ENCODE measurements around the gene DLX3. TPM values are rescaled to one million over a fixed set of nuclear protein-coding genes. Genes with fewer than 3 reads are reported as not detected.

Gene DLX3
- total RNA-seq, 2 experiments from 2014 or later = not detected

DNA sequence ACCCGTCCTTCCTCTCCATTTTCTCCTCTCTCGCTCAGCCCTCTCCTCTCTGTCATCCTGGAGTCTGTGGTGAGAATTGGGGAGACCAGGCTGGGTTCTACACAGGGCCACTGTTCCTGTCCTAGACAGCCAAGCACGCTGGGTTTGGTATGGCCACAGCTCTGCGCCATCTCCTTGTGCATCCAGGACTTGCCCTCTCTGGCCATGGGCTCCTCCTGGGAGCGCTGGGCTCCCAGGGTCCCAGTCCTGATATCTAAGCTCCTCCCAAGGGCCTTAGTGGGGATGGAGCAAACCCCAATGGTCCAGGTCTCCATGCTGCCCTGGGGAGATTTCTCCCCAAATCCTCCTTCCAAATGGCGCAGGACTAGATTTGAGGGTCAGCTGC, 33.7 kb upstream of the DLX3 start:
- intact Hi-C loops (cut with micrococcal nuclease; ENCODE audit: unreplicated experiment) = no loop called here
- no peak overlapping the region for H3K4me2 ChIP-seq (ENCODE audit: low read length)
- H3K9me3 ChIP-seq (ENCODE audit: low read length) = peaks cover 12% of the 10 kb centered on the region
- no peaks in the 10 kb centered on the region for H4K20me1 ChIP-seq (ENCODE audit: insufficient read depth, low read length)
- H3K79me2 ChIP-seq (ENCODE audit: insufficient read depth, low read depth, low read length) = no peaks in the 10 kb centered on the region
- H3K4me1 ChIP-seq (ENCODE audit: insufficient read depth, low read length, poor library complexity, severe bottlenecking) = peaks cover 4% of the 10 kb centered on the region
- H3K4me3 ChIP-seq (ENCODE audit: low read depth, low read length, poor library complexity, severe bottlenecking) = no peak overlapping the region
- H3K36me3 ChIP-seq (ENCODE audit: insufficient read depth, low read length) = no peaks in the 10 kb centered on the region
- no TSS peak for BruUV-seq (replicated peaks)
- no peak overlapping the region for H2AFZ ChIP-seq (ENCODE audit: low read length)
- no peaks in the 10 kb centered on the region for H3K9me2 ChIP-seq (ENCODE audit: insufficient read depth, low read length)
- no peak for DNase-seq (ENCODE audit: low spot score)
- CTCF ChIA-PET (ENCODE audit: unreplicated experiment) = interaction anchor here (1.3 kb wide), 1 partner anchor 58 kb away, joined by 3 read pairs; no protein-coding TSS in a partner anchor
- POLR2A ChIA-PET = no interaction called here
- TF ChIP-seq, protein P1, sequence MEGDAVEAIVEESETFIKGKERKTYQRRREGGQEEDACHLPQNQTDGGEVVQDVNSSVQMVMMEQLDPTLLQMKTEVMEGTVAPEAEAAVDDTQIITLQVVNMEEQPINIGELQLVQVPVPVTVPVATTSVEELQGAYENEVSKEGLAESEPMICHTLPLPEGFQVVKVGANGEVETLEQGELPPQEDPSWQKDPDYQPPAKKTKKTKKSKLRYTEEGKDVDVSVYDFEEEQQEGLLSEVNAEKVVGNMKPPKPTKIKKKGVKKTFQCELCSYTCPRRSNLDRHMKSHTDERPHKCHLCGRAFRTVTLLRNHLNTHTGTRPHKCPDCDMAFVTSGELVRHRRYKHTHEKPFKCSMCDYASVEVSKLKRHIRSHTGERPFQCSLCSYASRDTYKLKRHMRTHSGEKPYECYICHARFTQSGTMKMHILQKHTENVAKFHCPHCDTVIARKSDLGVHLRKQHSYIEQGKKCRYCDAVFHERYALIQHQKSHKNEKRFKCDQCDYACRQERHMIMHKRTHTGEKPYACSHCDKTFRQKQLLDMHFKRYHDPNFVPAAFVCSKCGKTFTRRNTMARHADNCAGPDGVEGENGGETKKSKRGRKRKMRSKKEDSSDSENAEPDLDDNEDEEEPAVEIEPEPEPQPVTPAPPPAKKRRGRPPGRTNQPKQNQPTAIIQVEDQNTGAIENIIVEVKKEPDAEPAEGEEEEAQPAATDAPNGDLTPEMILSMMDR (conservative IDR thresholded peaks at IDR 0.05; ENCODE audit: low read length) = no peak
- no peak for TF ChIP-seq EZH2phosphoT487 (IDR thresholded peaks at IDR 0.05; ENCODE audit: borderline replicate concordance, low read depth, low read length)
- no peak overlapping the region for H3K27ac ChIP-seq (ENCODE audit: low read depth, low read length, poor library complexity, severe bottlenecking)

DNA sequence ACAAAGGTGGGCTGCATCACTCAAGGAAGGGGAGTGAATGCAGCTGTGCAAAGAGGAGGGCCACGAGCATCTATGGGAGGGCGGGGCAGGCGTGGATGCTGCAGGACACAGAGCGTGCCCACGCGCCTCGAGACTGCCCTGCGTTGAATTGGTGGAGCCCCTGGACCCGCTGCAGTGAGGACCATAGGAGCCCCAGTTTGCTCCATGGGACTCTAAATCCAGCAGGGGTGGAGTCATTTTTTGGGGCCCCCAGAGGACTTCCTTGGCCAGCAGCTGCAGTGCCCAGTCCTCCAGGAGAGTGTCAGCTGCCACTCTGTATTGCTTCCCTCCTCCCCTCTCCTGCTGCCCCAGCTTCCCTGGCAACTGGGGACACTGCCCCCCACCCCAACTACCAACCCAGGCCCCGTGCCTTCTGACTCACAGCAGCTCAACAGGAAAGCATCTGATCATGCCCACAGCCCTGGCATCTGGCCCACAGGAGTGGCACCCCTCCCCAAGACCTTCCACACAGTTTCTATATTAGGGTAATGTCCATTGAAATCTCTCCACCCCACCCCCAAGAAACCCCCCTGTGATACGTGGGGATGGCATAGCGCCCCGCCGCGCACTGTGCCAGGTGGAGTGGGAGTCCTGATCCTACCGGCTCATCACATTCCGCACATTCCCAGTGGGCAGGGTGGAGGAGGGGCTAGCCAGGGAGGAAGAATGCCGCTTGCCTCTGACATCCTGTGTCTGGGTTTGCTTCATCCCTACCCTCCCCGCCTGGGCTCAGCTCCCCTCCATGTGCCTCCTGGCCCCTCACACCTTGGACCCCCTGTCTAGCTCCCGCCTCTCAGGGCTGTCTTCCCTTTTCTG, 33.1 kb upstream of the DLX3 start:
- H3K36me3 ChIP-seq (ENCODE audit: insufficient read depth, low read length) = no peaks in the 10 kb centered on the region
- no peaks in the 10 kb centered on the region for H3K9me2 ChIP-seq (ENCODE audit: insufficient read depth, low read length)
- H2AFZ ChIP-seq (ENCODE audit: low read length) = no peak overlapping the region

More for the DNA sequence above, 33.1 kb upstream of the DLX3 start:
- BruUV-seq (replicated peaks) = no TSS peak
- intact Hi-C loops (cut with micrococcal nuclease; ENCODE audit: unreplicated experiment) = loop anchor here (1.0 to 2.0 kb wide), 2 partner anchors 59 to 67 kb away; partner anchors contain the start of gene PDK2
- Histone ChIP-seq H3K79me2 (ENCODE audit: insufficient read depth, low read depth, low read length) (no peaks in the 10 kb centered on the region), H3K4me2 (ENCODE audit: low read length) (no peak overlapping the region), H4K20me1 (ENCODE audit: insufficient read depth, low read length) (no peaks in the 10 kb centered on the region), H3K27ac (ENCODE audit: low read depth, low read length, poor library complexity, severe bottlenecking) (no peak overlapping the region), H3K4me1 (ENCODE audit: insufficient read depth, low read length, poor library complexity, severe bottlenecking) (peaks cover 4% of the 10 kb centered on the region), H3K9me3 (ENCODE audit: low read length) (peaks cover 15% of the 10 kb centered on the region), H3K4me3 (ENCODE audit: low read depth, low read length, poor library complexity, severe bottlenecking) (no peak overlapping the region)
- no peak for DNase-seq (ENCODE audit: low spot score)
- TF ChIP-seq, protein P1 (conservative IDR thresholded peaks at IDR 0.05; ENCODE audit: low read length) = no peak
- no peak for TF ChIP-seq EZH2phosphoT487 (IDR thresholded peaks at IDR 0.05; ENCODE audit: borderline replicate concordance, low read depth, low read length)
- CTCF ChIA-PET (ENCODE audit: unreplicated experiment) = interaction anchor here (1.3 kb wide), 1 partner anchor 59 kb away, joined by 3 read pairs; no protein-coding TSS in a partner anchor
- POLR2A ChIA-PET = no interaction called here
